H1 (cell line): ENCODE data around the gene TROAP. TPM values are rescaled to one million over a fixed set of nuclear protein-coding genes. Genes with fewer than 3 reads are reported as not detected.

ENCODE experiments used
- ATF2 ChIP-seq: IDR thresholded peaks from 2 replicates; pipeline ENCODE4 v1.6.1; 2012; ENCODE audit warnings: low read length, inconsistent platforms
- BACH1 ChIP-seq: IDR thresholded peaks from 2 replicates; pipeline ENCODE4 v1.6.1; 2012; ENCODE audit warnings: low read length, improper control_type of control experiment
- CTCF ChIP-seq, 3 experiments: IDR thresholded peaks; 1 replicate in 2 of 3; 2 replicates in 1 of 3; pipeline versions ENCODE4 v1.5.1 to v1.6.1; 2011; ENCODE audit warnings: low read length in 3 of 3, mild to moderate bottlenecking in 3 of 3, inconsistent platforms in 2 of 3, low read depth in 1 of 3, moderate library complexity in 1 of 3; ENCODE audit not compliant: insufficient read depth in 1 of 3; ENCODE audit errors: control extremely low read depth in 1 of 3
- E2F6 ChIP-seq: IDR thresholded peaks from 2 replicates; pipeline ENCODE4 v1.6.1; 2012; ENCODE audit warnings: inconsistent platforms
- GTF2F1 ChIP-seq: IDR thresholded peaks from 2 replicates; pipeline ENCODE4 v1.6.1; 2012; ENCODE audit warnings: low read depth, low read length, improper control_type of control experiment, borderline replicate concordance
- NANOG ChIP-seq: IDR thresholded peaks from 2 replicates; pipeline ENCODE4 v1.6.1; 2011; ENCODE audit warnings: low read length, low read depth, mild to moderate bottlenecking, inconsistent platforms; ENCODE audit not compliant: insufficient read depth, poor library complexity, severe bottlenecking
- TCF12 ChIP-seq: IDR thresholded peaks from 2 replicates; pipeline ENCODE4 v1.6.1; 2011; ENCODE audit warnings: low read depth, mild to moderate bottlenecking, low read length
- TEAD4 ChIP-seq: IDR thresholded peaks from 2 replicates; pipeline ENCODE4 v1.6.1; 2012; ENCODE audit warnings: low read depth, low read length, inconsistent platforms, mixed read lengths
- polyA plus RNA-seq, 7 experiments: library from polyadenylated mRNA; depleted of rRNA in 3 of 7; stranded (reverse) in 5 of 7; unstranded in 2 of 7; fragments of >200 nt in 5 of 7; fragments of 200-250 nt in 2 of 7; gene quantifications; 1 replicate in 5 of 7; 2 replicates in 1 of 7; 4 replicates in 1 of 7; pipeline versions ENCODE4 v1.2.1 to v1.2.3, GENCODE V29; 2011 to 2013; ENCODE audit warnings: missing spikeins in 2 of 7, mixed read lengths in 2 of 7
- total RNA-seq: library from RNA; stranded (reverse); fragmentation: NEBNext Ultra II Directional; extraction: Animal tissue kit (Norgen Biotek cat#: 25700); gene quantifications from 2 replicates; pipeline ENCODE4 v1.2.1, GENCODE V29; 2021

TROAP gene
- total and polyA plus RNA-seq, 2 of the 8 experiments (the other 6 are each of a cell fraction or from before 2014, with no cell fraction given): 36.7 to 52.0 TPM

- no peak for TF ChIP-seq E2F6
- TF ChIP-seq GTF2F1: no peak
- TF ChIP-seq TEAD4: no peak
- no peak for TF ChIP-seq BACH1
- TF ChIP-seq ATF2: no peak
- no peak for TF ChIP-seq TCF12
- TF ChIP-seq NANOG: no peak
- no peak for TF ChIP-seq CTCF (IDR thresholded peaks at IDR 0.05; ENCODE audit: control extremely low read depth in 1 of 3, insufficient read depth in 1 of 3, low read depth in 1 of 3, low read length in 3 of 3)
These were observed 7.8 kb downstream of the TROAP start (continued) for GRCh38 chr12:49330631-49331379.
